WTC11 (cell line): ENCODE data around the gene STON1. TPM values are rescaled to one million over a fixed set of nuclear protein-coding genes. Genes with fewer than 3 reads are reported as not detected.

Experiments used
- ATAC-seq: fragments of 200-7000 bp; cut with Tn5 transposase; 2 replicates; pipeline ENCODE4 v1.10.0; 2021; ENCODE audit warnings: mild to moderate bottlenecking, moderate library complexity
- CTCF ChIA-PET: fragments of 300-600 bp; sonication (Branson Sonifier 250); formaldehyde crosslinking; loops from one replicate; lab custom pipeline; 2021; ENCODE audit warnings: antibody characterized with exemption; lab: Charles Lee
- POLR2A ChIA-PET: fragments of 350-600 bp; sonication (Branson Sonifier 250); formaldehyde crosslinking; loops from one replicate; lab custom pipeline; 2021; ENCODE audit warnings: antibody characterized with exemption; lab: Charles Lee
- DNase-seq: peaks from one replicate; pipeline ENCODE4 v3.0.0; 2021; ENCODE audit warnings: low spot score
- H3K27ac Mint-ChIP-seq: 2 replicates; pipeline ENCODE4 v1.8.0; 2021; ENCODE audit warnings: mixed read lengths
- H3K27me3 Mint-ChIP-seq: 2 replicates; pipeline ENCODE4 v1.8.0; 2021; ENCODE audit warnings: low read depth, mild to moderate bottlenecking, moderate library complexity, mixed read lengths
- H3K36me3 Mint-ChIP-seq: 2 replicates; pipeline ENCODE4 v1.8.0; 2021; ENCODE audit warnings: mixed read lengths
- H3K4me1 Mint-ChIP-seq: 2 replicates; pipeline ENCODE4 v1.8.0; 2022; ENCODE audit warnings: mixed read lengths
- H3K4me3 Mint-ChIP-seq: 2 replicates; pipeline ENCODE4 v1.8.0; 2021; ENCODE audit warnings: mild to moderate bottlenecking, moderate library complexity, mixed read lengths
- H3K9me3 Mint-ChIP-seq: 2 replicates; pipeline ENCODE4 v1.8.0; 2021; ENCODE audit warnings: mixed read lengths
- CREB1 ChIP-seq: sonication (generic); formaldehyde crosslinking; IDR thresholded peaks from 2 replicates; pipeline ENCODE4 v1.8.0; 2023; ENCODE audit warnings: mild to moderate bottlenecking, missing genetic modification reagents
- EMX1 ChIP-seq: fragments of 250-450 bp; sonication (Bioruptor Pico); IDR thresholded peaks from 2 replicates; pipeline ENCODE4 v1.8.0; 2021; ENCODE audit warnings: mild to moderate bottlenecking
- FOXK1 ChIP-seq: sonication (generic); formaldehyde crosslinking; IDR thresholded peaks from 2 replicates; pipeline ENCODE4 v1.8.0; 2022; ENCODE audit warnings: mild to moderate bottlenecking, moderate library complexity, missing genetic modification reagents
- GRHL2 ChIP-seq: fragments of 250-450 bp; sonication (Bioruptor Pico); IDR thresholded peaks from 2 replicates; pipeline ENCODE4 v1.8.0; 2022; ENCODE audit warnings: mild to moderate bottlenecking, moderate library complexity; ENCODE audit not compliant: insufficient replicate concordance, severe bottlenecking
- GTF2I ChIP-seq: fragments of 250-450 bp; sonication (Bioruptor Pico); conservative IDR thresholded peaks from 2 replicates; pipeline ENCODE4 v1.4.0; 2021; ENCODE audit warnings: mild to moderate bottlenecking
- IRF1 ChIP-seq: sonication (generic); formaldehyde crosslinking; IDR thresholded peaks from 2 replicates; pipeline ENCODE4 v1.8.0; 2023; ENCODE audit warnings: missing genetic modification reagents
- NR3C1 ChIP-seq: sonication (generic); formaldehyde crosslinking; conservative IDR thresholded peaks from 2 replicates; pipeline ENCODE4 v1.8.1; 2023; ENCODE audit warnings: low read depth, mild to moderate bottlenecking, missing genetic modification reagents
- RORB ChIP-seq: fragments of 250-450 bp; sonication (Bioruptor Pico); IDR thresholded peaks from 2 replicates; pipeline ENCODE4 v1.9.0; 2021; ENCODE audit warnings: mild to moderate bottlenecking
- SMAD4 ChIP-seq: sonication (generic); formaldehyde crosslinking; IDR thresholded peaks from 2 replicates; pipeline ENCODE4 v1.8.0; 2022; ENCODE audit warnings: mild to moderate bottlenecking, missing genetic modification reagents
- ZNF396 ChIP-seq: fragments of 250-450 bp; sonication (Bioruptor Pico); IDR thresholded peaks from 2 replicates; pipeline ENCODE4 v1.8.0; 2021; ENCODE audit warnings: mild to moderate bottlenecking, moderate library complexity, borderline replicate concordance
- ZNF425 ChIP-seq: fragments of 250-450 bp; sonication (Bioruptor Pico); conservative IDR thresholded peaks from 2 replicates; pipeline ENCODE4 v1.9.0; 2021; ENCODE audit warnings: mild to moderate bottlenecking
- total RNA-seq: library from RNA; stranded (reverse); gene quantifications from 3 replicates; pipeline ENCODE4 v1.2.3, GENCODE V29; 2021
- TF ChIP-seq, protein P1 (sequence below): sonication (generic); formaldehyde crosslinking; IDR thresholded peaks from 2 replicates; pipeline ENCODE4 v1.8.0; 2022; ENCODE audit warnings: mild to moderate bottlenecking, missing genetic modification reagents
- TF ChIP-seq, protein P2 (sequence below): sonication (generic); formaldehyde crosslinking; IDR thresholded peaks from 2 replicates; pipeline ENCODE4 v1.8.1; 2022; ENCODE audit warnings: mild to moderate bottlenecking, missing genetic modification reagents, moderate library complexity, borderline replicate concordance
- TF ChIP-seq, protein P3 (sequence below): fragments of 200-600 bp; IDR thresholded peaks from 2 replicates; pipeline ENCODE4 v1.8.0; 2022; ENCODE audit warnings: antibody characterized with exemption
- TF ChIP-seq, protein P4 (sequence below): sonication (generic); formaldehyde crosslinking; IDR thresholded peaks from 2 replicates; pipeline ENCODE4 v1.8.1; 2022; ENCODE audit warnings: low read depth, missing genetic modification reagents, borderline replicate concordance

STON1 gene
- total RNA-seq, 1 experiment from 2014 or later: 11.0 TPM

GRCh38 chr2:48600204-48600813 is 70.4 kb downstream of the STON1 start:
- TF ChIP-seq RORB (CRISPR knock-in tag): no peak
- TF ChIP-seq, protein P1, sequence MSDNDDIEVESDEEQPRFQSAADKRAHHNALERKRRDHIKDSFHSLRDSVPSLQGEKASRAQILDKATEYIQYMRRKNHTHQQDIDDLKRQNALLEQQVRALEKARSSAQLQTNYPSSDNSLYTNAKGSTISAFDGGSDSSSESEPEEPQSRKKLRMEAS (CRISPR knock-in tag): no peak
- no peak for TF ChIP-seq GRHL2 (CRISPR knock-in tag)
- TF ChIP-seq, protein P2, sequence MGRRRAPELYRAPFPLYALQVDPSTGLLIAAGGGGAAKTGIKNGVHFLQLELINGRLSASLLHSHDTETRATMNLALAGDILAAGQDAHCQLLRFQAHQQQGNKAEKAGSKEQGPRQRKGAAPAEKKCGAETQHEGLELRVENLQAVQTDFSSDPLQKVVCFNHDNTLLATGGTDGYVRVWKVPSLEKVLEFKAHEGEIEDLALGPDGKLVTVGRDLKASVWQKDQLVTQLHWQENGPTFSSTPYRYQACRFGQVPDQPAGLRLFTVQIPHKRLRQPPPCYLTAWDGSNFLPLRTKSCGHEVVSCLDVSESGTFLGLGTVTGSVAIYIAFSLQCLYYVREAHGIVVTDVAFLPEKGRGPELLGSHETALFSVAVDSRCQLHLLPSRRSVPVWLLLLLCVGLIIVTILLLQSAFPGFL (CRISPR knock-in tag): no peak
- TF ChIP-seq, protein P3, sequence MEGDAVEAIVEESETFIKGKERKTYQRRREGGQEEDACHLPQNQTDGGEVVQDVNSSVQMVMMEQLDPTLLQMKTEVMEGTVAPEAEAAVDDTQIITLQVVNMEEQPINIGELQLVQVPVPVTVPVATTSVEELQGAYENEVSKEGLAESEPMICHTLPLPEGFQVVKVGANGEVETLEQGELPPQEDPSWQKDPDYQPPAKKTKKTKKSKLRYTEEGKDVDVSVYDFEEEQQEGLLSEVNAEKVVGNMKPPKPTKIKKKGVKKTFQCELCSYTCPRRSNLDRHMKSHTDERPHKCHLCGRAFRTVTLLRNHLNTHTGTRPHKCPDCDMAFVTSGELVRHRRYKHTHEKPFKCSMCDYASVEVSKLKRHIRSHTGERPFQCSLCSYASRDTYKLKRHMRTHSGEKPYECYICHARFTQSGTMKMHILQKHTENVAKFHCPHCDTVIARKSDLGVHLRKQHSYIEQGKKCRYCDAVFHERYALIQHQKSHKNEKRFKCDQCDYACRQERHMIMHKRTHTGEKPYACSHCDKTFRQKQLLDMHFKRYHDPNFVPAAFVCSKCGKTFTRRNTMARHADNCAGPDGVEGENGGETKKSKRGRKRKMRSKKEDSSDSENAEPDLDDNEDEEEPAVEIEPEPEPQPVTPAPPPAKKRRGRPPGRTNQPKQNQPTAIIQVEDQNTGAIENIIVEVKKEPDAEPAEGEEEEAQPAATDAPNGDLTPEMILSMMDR: peak; percentile 35; the same call in 1 of the 2 replicates
- no peak for TF ChIP-seq SMAD4 (CRISPR knock-in tag)
- TF ChIP-seq, protein P4, sequence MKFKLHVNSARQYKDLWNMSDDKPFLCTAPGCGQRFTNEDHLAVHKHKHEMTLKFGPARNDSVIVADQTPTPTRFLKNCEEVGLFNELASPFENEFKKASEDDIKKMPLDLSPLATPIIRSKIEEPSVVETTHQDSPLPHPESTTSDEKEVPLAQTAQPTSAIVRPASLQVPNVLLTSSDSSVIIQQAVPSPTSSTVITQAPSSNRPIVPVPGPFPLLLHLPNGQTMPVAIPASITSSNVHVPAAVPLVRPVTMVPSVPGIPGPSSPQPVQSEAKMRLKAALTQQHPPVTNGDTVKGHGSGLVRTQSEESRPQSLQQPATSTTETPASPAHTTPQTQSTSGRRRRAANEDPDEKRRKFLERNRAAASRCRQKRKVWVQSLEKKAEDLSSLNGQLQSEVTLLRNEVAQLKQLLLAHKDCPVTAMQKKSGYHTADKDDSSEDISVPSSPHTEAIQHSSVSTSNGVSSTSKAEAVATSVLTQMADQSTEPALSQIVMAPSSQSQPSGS: no peak
- TF ChIP-seq ZNF425 (CRISPR knock-in tag): no peak
- no peak for TF ChIP-seq IRF1
- H3K27ac Mint-ChIP-seq: no peak overlapping the region
- CTCF ChIA-PET: interaction anchor here (0.6 to 1.7 kb wide), 12 partner anchors 8 to 1891 kb away, joined by 3 to 12 read pairs (median 3); no protein-coding TSS in a partner anchor
- H3K4me3 Mint-ChIP-seq: no peak overlapping the region
- ATAC-seq: peak; percentile 16; the same call in 1 of the 2 replicates
- H3K36me3 Mint-ChIP-seq: no peaks in the 10 kb centered on the region
- no peaks in the 10 kb centered on the region for H3K27me3 Mint-ChIP-seq
- no peaks in the 10 kb centered on the region for H3K9me3 Mint-ChIP-seq
- H3K4me1 Mint-ChIP-seq: peaks cover 4% of the 10 kb centered on the region
- POLR2A ChIA-PET: no interaction called here
- DNase-seq: no peak

DNA sequence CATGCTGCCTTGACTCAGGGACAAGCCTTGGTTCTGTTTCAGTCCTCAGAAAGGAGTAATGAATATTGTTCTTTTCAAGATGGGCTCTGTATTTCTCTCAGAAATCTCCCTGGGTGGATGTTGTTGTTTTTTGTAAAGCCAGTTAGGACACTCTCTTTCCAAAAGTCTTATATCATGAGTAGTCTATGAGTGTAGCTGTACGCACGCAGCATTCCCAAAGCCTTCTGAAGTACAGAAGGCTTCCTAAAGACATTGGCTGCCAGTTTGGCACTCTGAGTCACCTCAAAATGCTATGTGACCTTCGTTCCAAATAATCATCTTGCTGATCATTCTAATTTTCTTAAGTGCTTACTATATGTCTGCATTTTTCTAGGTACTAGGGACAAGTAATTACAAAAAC is 71.0 kb downstream of the STON1 start:
- POLR2A ChIA-PET: no interaction called here
- H3K4me3 Mint-ChIP-seq: no peak overlapping the region
- no peak for TF ChIP-seq FOXK1 (CRISPR knock-in tag)
- no peak for TF ChIP-seq EMX1
- TF ChIP-seq NR3C1 (CRISPR knock-in tag): no peak
- TF ChIP-seq GTF2I (CRISPR knock-in tag): no peak
- no peak for TF ChIP-seq CREB1 (CRISPR knock-in tag)
- TF ChIP-seq ZNF396 (CRISPR knock-in tag): no peak
- TF ChIP-seq, all 79 proteins: peak for 0
- H3K4me1 Mint-ChIP-seq: no peaks in the 10 kb centered on the region; the same call in 1 of the 2 replicates
- no peaks in the 10 kb centered on the region for H3K9me3 Mint-ChIP-seq
- DNase-seq (no peak), ATAC-seq (no peak)
- no peak overlapping the region for H3K27ac Mint-ChIP-seq
- H3K36me3 Mint-ChIP-seq: no peaks in the 10 kb centered on the region
- CTCF ChIA-PET: interaction anchor here (1.0 to 1.7 kb wide), 10 partner anchors 9 to 1891 kb away, joined by 3 to 12 read pairs (median 3); no protein-coding TSS in a partner anchor
- H3K27me3 Mint-ChIP-seq: no peaks in the 10 kb centered on the region
